Liver (tissue), 3 donors: ENCODE measurements around the gene TMEM117.

ENCODE experiments used
- CTCF ChIP-seq: fragments of 150-350 bp; IDR thresholded peaks from 2 replicates; pipeline ENCODE4 v1.5.1; 2017; ENCODE audit warnings: improper control_type of control experiment, low read depth, low read length; ENCODE audit not compliant: missing input control
- EGR1 ChIP-seq, 2 donors: IDR thresholded peaks; 2 replicates each; pipeline ENCODE4 v1.6.1; 2016 to 2018; ENCODE audit warnings: antibody characterized with exemption in 2 of 2, low read depth in 2 of 2
- JUND ChIP-seq, 2 donors: IDR thresholded peaks; 2 replicates each; pipeline ENCODE4 v1.6.1; 2016; ENCODE audit warnings: antibody characterized with exemption in 2 of 2
- RAD21 ChIP-seq, 2 donors: IDR thresholded peaks; 2 replicates each; pipeline ENCODE4 v1.6.1; 2016; ENCODE audit warnings: antibody characterized with exemption in 2 of 2, mild to moderate bottlenecking in 2 of 2
- SP1 ChIP-seq: IDR thresholded peaks from 2 replicates; pipeline ENCODE4 v1.6.1; 2018; ENCODE audit warnings: antibody characterized with exemption, mild to moderate bottlenecking
- TAF1 ChIP-seq: conservative IDR thresholded peaks from 2 replicates; pipeline ENCODE4 v1.6.1; 2016; ENCODE audit warnings: antibody characterized with exemption, mild to moderate bottlenecking
- YY1 ChIP-seq: IDR thresholded peaks from 2 replicates; pipeline ENCODE4 v1.6.1; 2016; ENCODE audit warnings: antibody characterized with exemption, mild to moderate bottlenecking
- ZBTB33 ChIP-seq: IDR thresholded peaks from 2 replicates; pipeline ENCODE4 v1.6.1; 2016; ENCODE audit warnings: antibody characterized with exemption
- TF ChIP-seq, protein P1 (sequence below): IDR thresholded peaks from 2 replicates; pipeline ENCODE4 v1.6.1; 2016; ENCODE audit warnings: antibody characterized with exemption, mild to moderate bottlenecking
- donor health status: healthy.
- donor health status: healthy.

DNA sequence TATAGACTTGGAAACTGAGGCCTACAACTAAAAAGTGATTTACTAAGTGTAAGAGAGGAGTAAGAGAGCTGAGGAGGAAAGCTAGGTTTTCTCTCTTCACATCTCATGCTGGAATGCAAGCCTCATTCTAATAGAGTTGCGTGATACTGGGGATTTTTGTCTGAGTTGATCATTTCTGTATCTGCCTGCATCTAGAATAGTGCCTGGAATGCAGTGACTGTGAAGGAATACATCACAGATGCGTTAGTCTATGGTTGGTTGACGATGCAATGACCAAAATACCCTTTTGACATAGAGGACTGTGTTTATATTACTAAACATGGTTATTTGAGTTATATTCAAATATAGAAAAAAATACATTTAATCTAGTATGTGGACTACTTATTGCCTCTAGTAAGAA lies 9.2 kb upstream of the TMEM117 start:
- TF ChIP-seq CTCF (no peak), EGR1 (IDR thresholded peaks at IDR 0.05; ENCODE audit: low read depth in 2 of 2) (no peak), YY1 (no peak), JUND (IDR thresholded peaks at IDR 0.05) (no peak), ZBTB33 (no peak), TAF1 (no peak), SP1 (no peak), RAD21 (IDR thresholded peaks at IDR 0.05) (no peak)
- TF ChIP-seq, protein P1, sequence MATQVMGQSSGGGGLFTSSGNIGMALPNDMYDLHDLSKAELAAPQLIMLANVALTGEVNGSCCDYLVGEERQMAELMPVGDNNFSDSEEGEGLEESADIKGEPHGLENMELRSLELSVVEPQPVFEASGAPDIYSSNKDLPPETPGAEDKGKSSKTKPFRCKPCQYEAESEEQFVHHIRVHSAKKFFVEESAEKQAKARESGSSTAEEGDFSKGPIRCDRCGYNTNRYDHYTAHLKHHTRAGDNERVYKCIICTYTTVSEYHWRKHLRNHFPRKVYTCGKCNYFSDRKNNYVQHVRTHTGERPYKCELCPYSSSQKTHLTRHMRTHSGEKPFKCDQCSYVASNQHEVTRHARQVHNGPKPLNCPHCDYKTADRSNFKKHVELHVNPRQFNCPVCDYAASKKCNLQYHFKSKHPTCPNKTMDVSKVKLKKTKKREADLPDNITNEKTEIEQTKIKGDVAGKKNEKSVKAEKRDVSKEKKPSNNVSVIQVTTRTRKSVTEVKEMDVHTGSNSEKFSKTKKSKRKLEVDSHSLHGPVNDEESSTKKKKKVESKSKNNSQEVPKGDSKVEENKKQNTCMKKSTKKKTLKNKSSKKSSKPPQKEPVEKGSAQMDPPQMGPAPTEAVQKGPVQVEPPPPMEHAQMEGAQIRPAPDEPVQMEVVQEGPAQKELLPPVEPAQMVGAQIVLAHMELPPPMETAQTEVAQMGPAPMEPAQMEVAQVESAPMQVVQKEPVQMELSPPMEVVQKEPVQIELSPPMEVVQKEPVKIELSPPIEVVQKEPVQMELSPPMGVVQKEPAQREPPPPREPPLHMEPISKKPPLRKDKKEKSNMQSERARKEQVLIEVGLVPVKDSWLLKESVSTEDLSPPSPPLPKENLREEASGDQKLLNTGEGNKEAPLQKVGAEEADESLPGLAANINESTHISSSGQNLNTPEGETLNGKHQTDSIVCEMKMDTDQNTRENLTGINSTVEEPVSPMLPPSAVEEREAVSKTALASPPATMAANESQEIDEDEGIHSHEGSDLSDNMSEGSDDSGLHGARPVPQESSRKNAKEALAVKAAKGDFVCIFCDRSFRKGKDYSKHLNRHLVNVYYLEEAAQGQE: no peak
